Erythroblast (primary cell): Measurements from ENCODE around the gene AKT3.

Experiments used
- GATA1 ChIP-seq: IDR thresholded peaks from 2 replicates; pipeline ENCODE4 v1.6.1; 2011; ENCODE audit warnings: low read depth, mild to moderate bottlenecking, control low read depth, low read length, moderate library complexity
- POLR2A ChIP-seq: IDR thresholded peaks from 2 replicates; pipeline ENCODE4 v1.6.1; 2011; ENCODE audit warnings: mild to moderate bottlenecking, low read length

- TF ChIP-seq POLR2A (no peak), GATA1 (no peak)
These were observed 103.3 kb downstream of the AKT3 start for GRCh38 chr1:243746751-243747150.
